Stimulated activated CD4-positive, alpha-beta T cell treated with anti-CD3 and anti-CD28 coated beads, Interleukin-4, amount 100 ng/mL, for 1 hour (primary cell): ENCODE measurements around the gene APOBEC4.
"Not testable (repeated sequence)": the region's sequence is repeated elsewhere in the genome, so short reads cannot be mapped to it uniquely, and the experiment has no call there.

ENCODE experiments used
- DNase-seq: peaks from one replicate; pipeline ENCODE4 v3.0.0-alpha.2; 2020

The APOBEC4 gene

GRCh38 chr1:183652547-183653461 is at the start of gene APOBEC4:
TSS of gene APOBEC4 (minus strand) at chr1:183653316. CDS start at chr1:183648781, 4,535 bp downstream.
- DNase-seq, result no peak

- no peak for DNase-seq
Observed at GRCh38 chr1:183702813-183703198, 49.7 kb upstream of the APOBEC4 start.

- no peak for DNase-seq
Observed at GRCh38 chr1:183702087-183702812, 49.1 kb upstream of the APOBEC4 start.

GRCh38 chr1:183699616-183700160 is 46.6 kb upstream of the APOBEC4 start:
- no peak for DNase-seq

- no peak for DNase-seq
Observed at GRCh38 chr1:183697814-183698590, 44.9 kb upstream of the APOBEC4 start.

GRCh38 chr1:183696981-183697380 is 43.9 kb upstream of the APOBEC4 start:
- no peak for DNase-seq

GRCh38 chr1:183694755-183695154 is 41.6 kb upstream of the APOBEC4 start:
- no peak for DNase-seq

GRCh38 chr1:183694066-183694465 is 41.0 kb upstream of the APOBEC4 start:
- DNase-seq, result no peak

GRCh38 chr1:183693521-183693920 is 40.4 kb upstream of the APOBEC4 start:
- DNase-seq, result no peak

- peak; percentile 10 for DNase-seq
Observed at GRCh38 chr1:183689762-183690204, 36.7 kb upstream of the APOBEC4 start.

GRCh38 chr1:183688341-183689060 is 35.4 kb upstream of the APOBEC4 start:
- DNase-seq, result no peak

GRCh38 chr1:183687546-183688304 is 34.6 kb upstream of the APOBEC4 start:
- DNase-seq, result no peak

- DNase-seq, result no peak
Observed at GRCh38 chr1:183686229-183686628, 33.1 kb upstream of the APOBEC4 start.

GRCh38 chr1:183685112-183685713 is 32.1 kb upstream of the APOBEC4 start:
- DNase-seq, result no peak

- DNase-seq, result not testable (repeated sequence)
Observed at GRCh38 chr1:183679363-183679762, 26.2 kb upstream of the APOBEC4 start.

- no peak for DNase-seq
Observed at GRCh38 chr1:183678819-183679218, 25.7 kb upstream of the APOBEC4 start.

GRCh38 chr1:183676586-183677189 is 23.6 kb upstream of the APOBEC4 start:
- no peak for DNase-seq

GRCh38 chr1:183675883-183676585 is 22.9 kb upstream of the APOBEC4 start:
- DNase-seq, result no peak

GRCh38 chr1:183675381-183675780 is 22.3 kb upstream of the APOBEC4 start:
- no peak for DNase-seq

- DNase-seq, result no peak
Observed at GRCh38 chr1:183674886-183675285, 21.8 kb upstream of the APOBEC4 start.
